ENCODE results near the gene RNPEPL1.

The RNPEPL1 gene

GRCh38 chr2:240593703-240594451 is 25.6 kb downstream of the RNPEPL1 start:
- no peak for DNase-seq

DNA sequence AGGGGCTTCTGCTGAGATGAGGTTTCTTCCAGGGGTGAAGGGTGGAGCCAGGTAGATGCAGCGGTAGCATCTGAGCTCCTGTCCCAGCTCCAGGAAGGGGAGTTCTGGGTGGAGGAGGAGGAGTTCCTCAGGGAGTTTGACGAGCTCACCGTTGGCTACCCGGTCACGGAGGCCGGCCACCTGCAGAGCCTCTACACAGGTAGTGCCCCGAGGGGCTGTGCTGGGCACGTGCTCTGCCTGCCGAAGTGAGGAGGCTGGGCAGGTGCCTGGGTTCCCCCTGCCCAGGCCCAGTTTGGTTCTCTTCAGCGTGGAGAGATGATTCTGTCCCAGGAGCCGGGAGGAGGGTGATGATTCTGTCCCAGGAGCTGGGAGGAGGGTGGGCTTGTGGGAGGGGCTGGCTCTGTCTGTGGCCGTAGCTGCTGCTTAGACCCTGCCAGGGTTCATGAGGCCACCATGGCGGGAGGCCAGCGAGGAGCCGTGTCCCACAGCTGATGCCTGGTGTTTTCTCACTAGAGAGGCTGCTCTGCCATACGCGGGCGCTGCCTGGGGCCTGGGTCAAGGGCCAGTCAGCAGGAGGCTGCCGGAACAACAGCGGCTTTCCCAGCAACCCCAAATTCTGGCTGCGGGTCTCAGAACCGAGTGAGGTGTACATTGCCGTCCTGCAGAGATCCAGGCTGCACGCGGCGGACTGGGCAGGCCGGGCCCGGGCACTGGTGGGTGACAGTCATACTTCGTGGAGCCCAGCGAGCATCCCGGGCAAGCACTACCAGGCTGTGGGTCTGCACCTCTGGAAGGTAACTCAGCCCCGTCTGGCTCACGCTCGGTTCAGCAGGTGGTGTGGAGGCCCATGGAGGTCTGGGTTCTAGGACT is 26.5 kb downstream of the RNPEPL1 start:
- no peak for DNase-seq

DNA sequence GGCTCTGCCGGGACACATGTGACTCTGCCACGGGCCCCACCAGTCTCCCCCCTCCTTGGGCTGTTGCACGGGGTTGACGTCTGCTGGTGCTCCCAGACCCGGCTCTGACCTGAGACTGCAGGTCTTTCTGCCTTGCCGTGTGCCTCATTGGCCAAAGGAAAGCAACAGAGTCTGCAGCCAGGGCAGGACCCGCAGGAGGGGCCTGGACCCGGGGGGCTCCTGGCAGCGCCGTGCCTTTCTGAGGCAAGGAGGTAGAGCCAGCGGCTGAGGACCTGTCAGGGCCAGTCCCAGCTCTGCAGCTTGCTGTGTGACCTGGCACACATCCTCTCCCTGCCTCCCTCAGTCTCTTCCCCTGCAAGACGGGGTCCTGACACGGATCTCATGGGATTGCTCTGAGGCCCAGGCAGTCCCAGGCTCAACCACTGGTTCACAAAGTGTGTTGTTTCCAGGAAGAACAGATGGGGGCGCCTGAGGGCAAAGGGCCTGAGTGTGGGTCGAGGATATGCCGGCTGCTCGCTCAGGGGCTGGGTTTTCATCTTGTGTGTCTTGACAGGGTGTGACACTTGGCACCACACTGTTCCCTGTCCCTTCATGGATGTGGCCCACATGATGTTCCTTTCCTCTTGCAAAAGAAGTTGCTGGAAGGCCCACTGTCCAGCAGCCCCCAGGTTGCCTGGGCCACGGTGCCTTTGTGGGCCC is 27.2 kb downstream of the RNPEPL1 start:
- DNase-seq, result peak; percentile 43

DNA sequence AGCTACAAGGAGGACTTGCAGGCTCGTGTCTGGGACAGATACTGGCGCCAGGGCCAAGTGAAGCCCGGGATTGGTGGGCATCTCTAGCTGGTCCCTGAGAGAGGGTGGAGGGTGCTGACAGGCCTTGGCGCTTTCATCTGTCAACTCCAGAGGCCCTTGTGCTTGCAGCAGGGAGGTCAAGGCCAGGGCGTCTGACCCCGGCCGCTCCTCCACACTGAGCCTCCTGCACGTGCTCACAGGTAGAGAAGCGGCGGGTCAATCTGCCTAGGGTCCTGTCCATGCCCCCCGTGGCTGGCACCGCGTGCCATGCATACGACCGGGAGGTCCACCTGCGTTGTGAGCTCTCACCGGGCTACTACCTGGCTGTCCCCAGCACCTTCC is 27.8 kb downstream of the RNPEPL1 start:
- DNase-seq, result no peak

DNA sequence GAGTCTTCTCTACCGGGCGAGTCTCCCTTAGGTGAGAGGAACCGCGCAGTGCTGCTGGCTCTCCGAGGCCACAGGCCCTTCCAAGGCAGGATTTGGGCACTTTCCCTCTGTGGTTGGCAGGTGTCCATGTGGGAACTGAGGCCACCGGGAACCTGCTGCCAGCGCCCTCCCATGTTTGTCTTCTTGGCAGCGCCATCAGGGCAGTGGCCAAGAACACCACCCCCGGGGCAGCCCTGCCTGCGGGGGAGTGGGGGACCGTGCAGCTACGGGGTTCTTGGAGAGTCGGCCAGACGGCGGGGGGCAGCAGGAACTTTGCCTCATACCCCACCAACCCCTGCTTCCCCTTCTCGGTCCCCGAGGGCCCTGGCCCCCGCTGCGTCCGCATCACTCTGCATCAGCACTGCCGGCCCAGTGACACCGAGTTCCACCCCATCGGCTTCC is 28.2 kb downstream of the RNPEPL1 start:
- no peak for DNase-seq

DNA sequence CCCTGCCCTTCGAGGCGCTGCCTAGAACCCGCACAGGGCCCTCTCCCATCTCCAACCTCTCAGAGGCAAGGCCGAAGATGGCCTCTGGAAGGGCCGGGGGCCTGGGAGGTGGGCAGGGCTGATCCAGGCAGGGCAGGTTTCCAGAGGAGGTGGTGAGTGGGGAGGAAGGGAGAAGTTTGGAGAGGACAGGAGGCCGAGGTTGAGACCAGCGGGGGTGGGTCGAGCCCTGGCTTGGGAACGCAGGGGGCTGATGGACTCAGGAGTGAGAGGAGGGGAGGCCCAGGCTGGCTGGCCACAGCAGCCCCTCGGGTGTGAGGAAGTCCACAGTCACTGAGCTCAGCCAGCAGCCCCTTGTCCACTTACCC is 28.8 kb downstream of the RNPEPL1 start:
- no peak for DNase-seq

- DNase-seq, result no peak
Observed at GRCh38 chr2:240597419-240598181, 29.3 kb downstream of the RNPEPL1 start.

- no peak for DNase-seq
Observed at GRCh38 chr2:240598311-240598911, 30.1 kb downstream of the RNPEPL1 start.

GRCh38 chr2:240599141-240599583 is 30.9 kb downstream of the RNPEPL1 start:
- DNase-seq, result no peak

GRCh38 chr2:240600451-240600961 is 32.2 kb downstream of the RNPEPL1 start:
- no peak for DNase-seq

GRCh38 chr2:240601061-240601830 is 33.0 kb downstream of the RNPEPL1 start:
- DNase-seq, result no peak

DNA sequence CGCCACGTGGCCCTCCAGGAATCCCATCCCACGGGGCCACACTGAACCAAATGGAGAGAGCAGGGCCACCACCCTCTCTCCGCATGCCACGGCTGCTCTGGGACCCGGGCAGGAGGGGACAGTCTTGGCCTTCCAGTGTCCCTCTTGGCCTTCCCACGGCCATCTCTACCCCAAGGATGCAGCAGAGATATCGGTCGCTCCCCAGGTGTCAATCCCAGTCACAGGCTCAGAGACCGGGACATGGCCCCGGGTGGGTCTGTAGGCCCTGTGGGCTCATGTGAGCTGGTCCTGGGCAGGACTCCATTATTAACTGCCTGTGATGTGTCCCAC is 33.5 kb downstream of the RNPEPL1 start:
- DNase-seq, result no peak

DNA sequence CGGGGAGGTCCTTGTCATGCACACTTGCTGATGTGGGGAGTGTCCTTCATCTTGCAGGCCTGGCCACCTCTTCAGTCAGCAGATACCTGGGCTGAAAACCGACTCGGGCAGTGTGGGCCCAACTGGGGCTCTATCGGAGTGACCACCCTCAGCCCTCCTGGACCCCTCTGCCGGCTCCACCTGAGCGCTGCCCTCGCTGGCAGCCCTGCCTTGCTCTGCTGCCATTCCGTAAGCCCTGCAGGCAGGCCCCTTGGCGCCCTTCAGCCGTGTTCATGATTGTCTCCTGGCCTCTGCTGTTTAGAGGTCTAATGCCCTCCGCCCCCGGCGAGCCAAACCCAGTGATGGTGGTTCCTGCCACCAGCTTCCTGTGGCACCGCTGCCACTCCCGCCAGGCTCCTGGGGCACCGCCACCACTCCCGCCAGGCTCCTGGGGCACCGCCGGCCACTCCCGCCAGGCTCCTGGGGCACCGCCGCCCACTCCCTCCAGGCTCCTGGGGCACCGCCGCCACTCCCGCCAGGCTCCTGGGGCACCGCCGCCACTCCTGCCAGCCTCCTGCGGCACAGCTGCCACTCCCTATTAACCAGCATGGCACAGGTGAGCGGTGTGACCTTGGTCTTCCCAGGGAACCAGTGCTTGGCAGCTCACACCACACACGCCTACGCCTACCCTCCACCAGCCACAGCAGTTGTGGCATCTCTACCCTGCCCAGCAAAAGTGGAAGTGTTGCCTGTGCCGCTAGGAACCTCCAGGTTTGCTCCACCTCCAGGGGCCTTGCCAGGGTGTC is 34.2 kb downstream of the RNPEPL1 start:
- no peak for DNase-seq

DNA sequence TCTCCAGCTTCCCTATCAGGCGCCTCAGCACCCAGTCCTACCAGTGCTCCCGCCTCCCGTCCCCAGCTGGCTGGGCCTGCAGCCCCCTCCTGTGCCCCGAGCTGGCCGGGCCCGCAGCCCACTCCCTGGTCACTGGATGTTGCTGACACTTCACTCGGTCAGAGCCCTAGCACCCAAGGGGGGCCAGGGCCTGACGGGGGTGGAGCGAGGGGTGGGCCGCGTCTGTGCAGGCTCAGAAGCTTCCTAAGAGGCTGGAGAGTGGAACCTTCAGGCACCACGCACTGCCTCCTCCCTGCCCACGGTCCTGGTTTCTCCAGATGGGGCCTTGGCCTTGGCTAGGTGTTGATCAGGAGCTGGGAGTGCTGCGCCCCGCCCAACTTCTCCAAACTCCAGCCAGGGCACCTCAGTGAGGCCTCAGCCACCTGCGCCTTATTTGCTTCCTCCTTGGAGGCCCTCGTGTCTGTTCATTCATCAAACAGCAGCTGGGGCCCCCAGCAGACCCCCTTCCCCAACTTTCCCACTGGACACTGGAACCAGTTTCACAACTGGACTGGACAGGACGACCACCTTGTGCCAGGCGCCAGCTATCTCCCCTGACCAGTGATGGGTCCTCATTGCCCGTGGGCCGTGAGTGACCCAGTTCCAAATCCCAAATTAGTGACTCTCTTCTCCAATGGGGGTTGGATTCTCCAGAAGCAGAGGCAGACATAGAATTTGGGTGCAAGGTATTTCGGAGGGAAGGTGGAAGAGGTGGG is 35.0 kb downstream of the RNPEPL1 start:
- DNase-seq, result no peak

DNA sequence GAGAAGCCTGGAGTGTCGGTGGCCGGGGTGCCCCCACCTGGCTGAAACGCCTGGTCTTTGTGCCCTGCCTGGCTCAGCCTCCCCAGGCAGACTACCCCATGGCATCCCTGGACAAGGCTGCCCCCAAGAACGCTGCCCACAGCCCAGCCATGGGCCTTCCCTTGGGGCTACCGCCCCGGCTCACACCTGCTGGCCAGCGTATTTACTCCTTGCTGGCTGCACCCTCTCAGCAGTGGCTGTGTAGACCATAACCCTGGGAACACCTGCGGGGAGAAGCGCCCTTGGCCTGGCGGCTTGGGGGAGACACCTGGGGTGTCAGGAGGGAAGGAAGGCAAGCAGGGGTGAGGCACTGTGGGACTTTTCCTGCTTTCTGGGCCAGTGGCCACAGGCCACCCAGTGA is 35.6 kb downstream of the RNPEPL1 start:
- DNase-seq, result no peak

DNA sequence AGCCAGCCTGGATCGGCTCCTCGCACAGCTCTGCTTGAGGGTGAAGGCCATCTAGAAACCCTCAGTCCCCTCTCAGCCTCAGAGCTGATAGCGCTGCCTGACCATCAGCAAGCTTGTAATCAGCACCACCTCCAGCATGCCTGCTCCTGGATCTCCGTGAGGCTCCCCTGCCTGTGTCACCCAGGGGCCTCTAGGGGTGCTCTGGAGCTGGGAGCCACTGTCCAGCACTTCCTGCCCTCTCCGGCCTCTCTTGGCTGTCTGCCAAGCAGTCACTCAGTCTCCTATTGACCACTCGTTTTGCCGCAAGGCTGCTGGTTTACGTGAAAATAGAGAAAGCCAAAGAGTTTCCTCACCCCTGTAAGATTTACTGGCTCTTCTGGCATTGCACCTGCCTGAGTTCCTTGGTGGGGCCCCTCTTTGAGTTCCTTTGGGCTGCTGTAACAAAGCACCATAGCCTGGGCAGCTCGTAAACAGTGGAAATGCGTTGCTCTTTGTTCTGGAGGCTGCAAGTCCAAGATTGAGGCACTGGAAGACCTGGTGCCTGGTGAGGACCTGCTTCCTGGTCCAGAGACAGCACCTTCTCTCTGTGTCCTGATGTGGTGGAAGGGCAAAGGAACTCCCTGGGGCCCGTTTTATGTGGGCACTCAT is 36.1 kb downstream of the RNPEPL1 start:
- no peak for DNase-seq

DNA sequence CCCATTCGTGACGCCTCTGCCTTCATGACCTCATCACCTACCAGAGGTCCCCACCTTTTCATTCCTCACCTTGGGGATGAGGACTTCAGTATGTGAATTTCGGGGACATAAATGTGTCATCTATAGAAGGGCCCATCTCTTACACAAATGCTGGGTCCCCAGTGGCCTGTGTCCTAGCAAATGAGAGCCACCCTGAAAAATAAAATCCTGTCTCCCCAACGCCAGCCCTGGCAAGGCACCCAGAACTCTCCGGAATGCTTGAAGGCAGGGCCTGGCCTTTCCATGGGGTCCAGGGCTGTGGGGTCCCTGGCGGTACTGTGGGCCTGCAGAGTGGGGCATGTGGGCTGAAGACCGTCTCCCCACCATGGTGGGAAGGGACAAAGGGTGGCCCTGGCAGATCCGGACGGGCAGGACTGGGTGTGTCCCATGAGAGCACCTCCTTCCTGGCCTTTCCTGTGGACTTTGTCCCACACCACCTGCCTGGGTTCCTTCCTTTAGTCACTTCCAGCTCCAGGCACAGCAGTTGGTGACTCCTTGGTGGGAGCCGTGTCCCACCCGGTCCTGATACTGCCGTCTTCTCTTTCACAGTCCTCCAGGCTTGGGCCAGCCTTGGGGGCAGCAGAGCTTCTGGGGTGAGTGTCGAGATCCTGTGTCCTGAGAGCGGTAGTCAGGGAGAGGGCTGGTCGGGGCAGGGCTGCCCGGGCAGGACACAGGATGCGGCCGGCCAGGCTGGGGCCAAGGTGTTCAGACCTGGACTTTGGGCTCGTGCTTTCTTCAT is 36.8 kb downstream of the RNPEPL1 start:
- DNase-seq, result no peak
